PC-3 (cell line): ENCODE measurements around the gene RALGPS1. TPM values are rescaled to one million over a fixed set of nuclear protein-coding genes. Genes with fewer than 3 reads are reported as not detected.
A peak's percentile ranks its signal among the peaks of the same experiment; 100 is the strongest.

Experiments used
- ATAC-seq: fragments of 200-7000 bp; cut with Tn5 transposase; 2 replicates; pipeline ENCODE4 v1.9.1; 2020; ENCODE audit warnings: mild to moderate bottlenecking, moderate library complexity
- BruUV-seq: library from RNA; stranded (reverse); fragments of 400-500 nt; replicated peaks from 2 replicates; lab custom pipeline; 2021; lab: Mats Ljungman, UMichigan
- CTCF ChIA-PET: fragments of 300-600 bp; sonication (Branson Sonifier 250); formaldehyde crosslinking; loops from one replicate; lab custom pipeline; 2022; ENCODE audit warnings: antibody characterized with exemption; lab: Charles Lee
- POLR2A ChIA-PET: fragments of 300-600 bp; sonication (Branson Sonifier 250); formaldehyde crosslinking; loops from one replicate; lab custom pipeline; 2022; ENCODE audit warnings: antibody characterized with exemption; ENCODE audit not compliant: unreplicated experiment; lab: Charles Lee
- DNase-seq: peaks from one replicate; pipeline ENCODE4 v3.0.0-alpha.2; 2015
- H2AFZ ChIP-seq: fragments of 300-600 bp; sonication (generic); 2 replicates; pipeline ENCODE4 v1.6.0; 2016; ENCODE audit warnings: antibody characterized with exemption, low read length
- H3F3A ChIP-seq: fragments of 300-600 bp; sonication (generic); one replicate; pipeline ENCODE4 v1.6.0; 2017; ENCODE audit warnings: antibody characterized with exemption, low read length, control low read depth, mild to moderate bottlenecking; ENCODE audit not compliant: unreplicated experiment
- H3K27ac ChIP-seq: fragments of 300-600 bp; sonication (generic); 2 replicates; pipeline ENCODE4 v1.5.1; 2016; ENCODE audit warnings: mild to moderate bottlenecking, low read length
- H3K27me3 ChIP-seq: fragments of 300-600 bp; sonication (generic); 2 replicates; pipeline ENCODE4 v1.6.1; 2016; ENCODE audit warnings: low read length, mixed read lengths
- H3K36me3 ChIP-seq: fragments of 300-600 bp; sonication (generic); 2 replicates; pipeline ENCODE4 v1.6.1; 2016; ENCODE audit warnings: low read depth, mixed run types, low read length, mixed read lengths
- H3K4me1 ChIP-seq: fragments of 300-600 bp; sonication (generic); 2 replicates; pipeline ENCODE4 v1.5.1; 2016; ENCODE audit warnings: low read length; ENCODE audit not compliant: insufficient read depth
- H3K4me2 ChIP-seq: fragments of 300-600 bp; sonication (generic); 2 replicates; pipeline ENCODE4 v1.6.0; 2016; ENCODE audit warnings: low read length
- H3K4me3 ChIP-seq: fragments of 300-600 bp; sonication (generic); 2 replicates; pipeline ENCODE4 v1.5.1; 2016; ENCODE audit warnings: mild to moderate bottlenecking, low read length, mixed read lengths
- H3K79me2 ChIP-seq: fragments of 300-600 bp; sonication (generic); 2 replicates; pipeline ENCODE4 v1.6.1; 2017; ENCODE audit warnings: low read length, mixed read lengths
- H3K9ac ChIP-seq: fragments of 300-600 bp; sonication (generic); 2 replicates; pipeline ENCODE4 v1.6.0; 2016; ENCODE audit warnings: mild to moderate bottlenecking, low read length
- H3K9me2 ChIP-seq: fragments of 300-600 bp; sonication (generic); replicated peaks from 2 replicates; pipeline ENCODE4 v1.6.1; 2016; ENCODE audit warnings: mixed run types, low read length, mixed read lengths
- H3K9me3 ChIP-seq: fragments of 300-600 bp; sonication (generic); 2 replicates; pipeline ENCODE4 v1.6.1; 2016; ENCODE audit warnings: low read length, mixed read lengths
- H4K20me1 ChIP-seq: fragments of 300-600 bp; sonication (generic); 2 replicates; pipeline ENCODE4 v1.6.1; 2016; ENCODE audit warnings: low read length, mixed read lengths
- CTCF ChIP-seq: fragments of 300-600 bp; sonication (generic); conservative IDR thresholded peaks from 2 replicates; pipeline ENCODE4 v1.5.1; 2017; ENCODE audit warnings: antibody characterized with exemption, low read depth, mild to moderate bottlenecking, low read length
- EZH2 ChIP-seq: fragments of 300-600 bp; sonication (generic); IDR thresholded peaks from one replicate; pipeline ENCODE4 v1.6.1; 2017; ENCODE audit warnings: antibody characterized with exemption, mild to moderate bottlenecking, low read length; ENCODE audit not compliant: unreplicated experiment
- EZH2phosphoT487 ChIP-seq: fragments of 300-600 bp; sonication (generic); IDR thresholded peaks from 2 replicates; pipeline ENCODE4 v1.6.1; 2018; ENCODE audit warnings: mild to moderate bottlenecking, antibody characterized with exemption, low read length, borderline replicate concordance
- intact Hi-C: fragments of 100-400 bp; cut with micrococcal nuclease; formaldehyde crosslinking; loops from 2 replicates; pipeline ENCODE4 v1.9.0; 2023
- total RNA-seq: library from RNA; depleted of rRNA; stranded (reverse); fragments of >200 nt; gene quantifications from 2 replicates; pipeline ENCODE4 v1.2.3, GENCODE V29; 2014

Gene RALGPS1
- total RNA-seq, 1 experiment from 2014 or later, result 10.2 TPM

- no peak for ATAC-seq
- no peak for DNase-seq
- Histone ChIP-seq H3K9me2 (no peaks in the 10 kb centered on the region), H3K79me2 (no peaks in the 10 kb centered on the region), H3K9me3 (no peaks in the 10 kb centered on the region), H3F3A (no peaks in the 10 kb centered on the region), H3K4me3 (no peak overlapping the region), H3K27ac (no peak overlapping the region), H3K4me1 (no peaks in the 10 kb centered on the region), H3K9ac (no peak overlapping the region), H4K20me1 (no peaks in the 10 kb centered on the region), H3K4me2 (no peak overlapping the region), H3K36me3 (no peaks in the 10 kb centered on the region), H2AFZ (no peak overlapping the region), H3K27me3 (no peaks in the 10 kb centered on the region)
- POLR2A ChIA-PET, result no interaction called here
- intact Hi-C loops, result loop anchor here (10.0 kb wide), 1 partner anchor 54 kb away; the partner anchor contains the start of gene ZBTB34
- BruUV-seq, result no TSS peak
- CTCF ChIA-PET, result no interaction called here
- no peak for TF ChIP-seq EZH2phosphoT487
Observed at GRCh38 chr9:126919193-126919592, 4.6 kb downstream of the RALGPS1 start.

DNA sequence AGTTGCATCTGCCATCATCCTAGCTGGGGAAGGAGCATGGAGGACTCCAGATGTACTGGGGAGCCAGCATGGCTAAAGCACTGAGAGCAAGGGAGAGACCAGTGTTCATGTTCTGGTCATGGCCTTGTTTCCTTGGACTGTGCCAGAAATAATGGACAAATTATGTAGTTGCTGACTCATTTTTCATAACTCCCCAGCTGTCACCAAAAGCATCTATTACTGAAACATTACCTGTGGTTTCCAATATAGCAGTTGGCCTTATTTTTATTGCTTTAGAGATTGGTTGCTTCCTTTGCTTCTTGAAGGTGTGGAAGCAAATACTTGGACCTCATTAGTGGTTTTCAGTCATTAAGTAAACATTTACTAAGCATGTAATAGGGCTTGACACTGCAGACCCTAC lies 11.3 kb downstream of the RALGPS1 start:
- H3K9ac ChIP-seq, result no peak overlapping the region
- H3K9me3 ChIP-seq, result no peaks in the 10 kb centered on the region
- intact Hi-C loops, result no loop called here
- H3K27ac ChIP-seq, result no peak overlapping the region
- ChIA-PET CTCF (no interaction called here), POLR2A (no interaction called here)
- H4K20me1 ChIP-seq, result no peaks in the 10 kb centered on the region
- no peaks in the 10 kb centered on the region for H3K9me2 ChIP-seq
- DNase-seq (peak; percentile 45), ATAC-seq (peak; percentile 81)
- H3K27me3 ChIP-seq, result no peaks in the 10 kb centered on the region
- H3F3A ChIP-seq, result no peaks in the 10 kb centered on the region
- TF ChIP-seq EZH2 (no peak), EZH2phosphoT487 (no peak), CTCF (no peak)
- H3K79me2 ChIP-seq, result no peaks in the 10 kb centered on the region
- no TSS peak for BruUV-seq
- no peak overlapping the region for H3K4me3 ChIP-seq
- no peak overlapping the region for H2AFZ ChIP-seq
- H3K4me2 ChIP-seq, result no peak overlapping the region
- H3K36me3 ChIP-seq, result no peaks in the 10 kb centered on the region
- H3K4me1 ChIP-seq, result peaks cover 8% of the 10 kb centered on the region; the same call in 1 of the 2 replicates

DNA sequence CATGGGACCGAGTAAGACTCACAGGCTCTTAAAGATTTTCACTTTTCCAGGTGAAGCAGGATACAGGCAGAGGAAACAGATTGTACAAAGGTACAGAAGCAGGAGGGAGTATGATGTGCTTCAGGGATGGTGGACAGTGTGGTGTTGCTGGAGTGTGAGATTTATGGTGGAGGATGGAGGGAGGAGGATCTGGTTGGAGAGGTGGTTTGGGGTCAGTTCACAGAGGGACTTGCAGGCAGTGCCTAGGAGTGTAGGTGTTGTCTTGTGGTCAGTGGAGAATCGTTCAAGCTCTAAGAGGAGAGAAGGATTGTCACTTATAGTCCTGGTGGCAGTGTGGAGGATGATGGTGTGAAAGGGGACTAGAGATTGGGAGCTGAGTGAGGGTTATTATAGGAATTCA lies 11.8 kb downstream of the RALGPS1 start:
- no peaks in the 10 kb centered on the region for H3K9me2 ChIP-seq
- H3F3A ChIP-seq, result no peaks in the 10 kb centered on the region
- no peak for TF ChIP-seq EZH2
- TF ChIP-seq CTCF, result no peak
- no peak for TF ChIP-seq EZH2phosphoT487
- no peak overlapping the region for H3K9ac ChIP-seq
- H3K4me2 ChIP-seq, result no peak overlapping the region
- DNase-seq (no peak), ATAC-seq (no peak)
- H3K27ac ChIP-seq, result no peak overlapping the region
- H3K36me3 ChIP-seq, result no peaks in the 10 kb centered on the region
- no peak overlapping the region for H3K4me3 ChIP-seq
- intact Hi-C loops, result no loop called here
- CTCF ChIA-PET, result no interaction called here
- no peaks in the 10 kb centered on the region for H3K9me3 ChIP-seq
- H3K4me1 ChIP-seq, result peaks cover 8% of the 10 kb centered on the region; the same call in 1 of the 2 replicates
- no peaks in the 10 kb centered on the region for H3K79me2 ChIP-seq
- POLR2A ChIA-PET, result no interaction called here
- H2AFZ ChIP-seq, result no peak overlapping the region
- H4K20me1 ChIP-seq, result no peaks in the 10 kb centered on the region
- no TSS peak for BruUV-seq
- no peaks in the 10 kb centered on the region for H3K27me3 ChIP-seq
